ENCODE results near the gene SLC7A14. TPM values are rescaled to one million over a fixed set of nuclear protein-coding genes. Genes with fewer than 3 reads are reported as not detected.

SLC7A14 gene
- total RNA-seq, 1 donor from 2014 or later = 13.5 TPM

DNA sequence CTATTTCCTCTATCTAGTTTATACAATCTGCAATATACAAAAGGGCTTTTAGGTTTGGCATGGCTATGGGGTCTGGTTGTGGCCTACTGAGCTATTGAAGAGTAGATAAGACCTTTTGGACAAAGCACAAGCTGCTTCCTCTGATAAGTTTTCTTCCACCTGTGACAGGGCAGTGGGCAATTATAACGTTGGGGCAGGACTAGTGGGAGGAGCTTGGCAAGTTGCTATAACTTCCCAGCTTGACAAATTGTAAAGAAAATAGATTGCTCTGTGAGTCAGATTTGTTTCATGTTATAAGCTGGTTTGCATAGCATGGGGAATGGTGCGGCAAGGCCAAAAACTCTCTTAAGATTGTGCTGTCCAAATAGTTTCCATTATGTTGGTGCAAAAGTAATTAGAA is 64.9 kb downstream of the SLC7A14 start:
- Mint-ChIP-seq H3K36me3 (no peaks in the 10 kb centered on the region), H3K9me3 (no peaks in the 10 kb centered on the region), H3K27ac (no peak overlapping the region), H3K4me1 (ENCODE audit: unreplicated experiment) (peaks cover 22% of the 10 kb centered on the region), H3K27me3 (no peaks in the 10 kb centered on the region), H3K4me3 (no peak overlapping the region)
- no peak for DNase-seq (ENCODE audit: extremely low spot score, unreplicated experiment)
- TF ChIP-seq, protein P1, sequence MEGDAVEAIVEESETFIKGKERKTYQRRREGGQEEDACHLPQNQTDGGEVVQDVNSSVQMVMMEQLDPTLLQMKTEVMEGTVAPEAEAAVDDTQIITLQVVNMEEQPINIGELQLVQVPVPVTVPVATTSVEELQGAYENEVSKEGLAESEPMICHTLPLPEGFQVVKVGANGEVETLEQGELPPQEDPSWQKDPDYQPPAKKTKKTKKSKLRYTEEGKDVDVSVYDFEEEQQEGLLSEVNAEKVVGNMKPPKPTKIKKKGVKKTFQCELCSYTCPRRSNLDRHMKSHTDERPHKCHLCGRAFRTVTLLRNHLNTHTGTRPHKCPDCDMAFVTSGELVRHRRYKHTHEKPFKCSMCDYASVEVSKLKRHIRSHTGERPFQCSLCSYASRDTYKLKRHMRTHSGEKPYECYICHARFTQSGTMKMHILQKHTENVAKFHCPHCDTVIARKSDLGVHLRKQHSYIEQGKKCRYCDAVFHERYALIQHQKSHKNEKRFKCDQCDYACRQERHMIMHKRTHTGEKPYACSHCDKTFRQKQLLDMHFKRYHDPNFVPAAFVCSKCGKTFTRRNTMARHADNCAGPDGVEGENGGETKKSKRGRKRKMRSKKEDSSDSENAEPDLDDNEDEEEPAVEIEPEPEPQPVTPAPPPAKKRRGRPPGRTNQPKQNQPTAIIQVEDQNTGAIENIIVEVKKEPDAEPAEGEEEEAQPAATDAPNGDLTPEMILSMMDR (conservative IDR thresholded peaks at IDR 0.05) = no peak

DNA sequence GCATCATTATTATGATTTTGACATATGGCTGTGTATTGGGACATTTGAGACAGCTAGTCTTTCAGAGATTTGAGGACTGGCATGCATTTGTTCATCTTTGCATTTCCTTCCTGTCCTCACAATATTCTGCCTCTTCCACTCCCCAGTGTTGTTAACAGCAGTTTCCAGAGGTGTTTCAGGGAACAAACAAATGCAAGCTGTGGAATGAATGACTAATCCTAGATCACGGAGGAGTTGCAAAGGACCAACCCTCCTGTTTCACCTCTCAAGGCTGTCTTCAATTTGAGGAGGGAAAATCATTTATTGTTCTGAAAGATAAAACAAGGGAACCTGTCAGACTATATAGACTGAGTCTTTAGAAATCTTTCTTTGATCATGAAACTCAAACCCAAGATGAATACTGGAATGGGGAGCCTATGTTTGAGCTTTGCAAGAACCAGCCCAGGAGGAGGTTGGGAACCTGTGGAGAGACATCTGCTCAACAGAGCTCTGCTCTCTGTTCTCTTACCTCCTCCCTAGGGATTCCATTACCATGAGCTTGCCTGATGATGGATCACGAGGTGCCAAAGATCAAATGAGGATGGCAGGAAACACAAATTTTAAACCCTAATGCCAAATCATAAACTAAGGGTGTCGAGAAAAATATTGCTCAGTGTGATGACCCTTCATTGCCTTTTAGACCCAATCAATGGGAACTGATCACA is 68.5 kb downstream of the SLC7A14 start:
- Mint-ChIP-seq H3K36me3 (no peaks in the 10 kb centered on the region), H3K27ac (no peak overlapping the region), H3K4me1 (ENCODE audit: unreplicated experiment) (peaks cover 14% of the 10 kb centered on the region), H3K27me3 (no peaks in the 10 kb centered on the region), H3K4me3 (no peak overlapping the region), H3K9me3 (no peaks in the 10 kb centered on the region)
- TF ChIP-seq, protein P1 (conservative IDR thresholded peaks at IDR 0.05) = no peak
- DNase-seq (ENCODE audit: extremely low spot score, unreplicated experiment) = no peak

DNA sequence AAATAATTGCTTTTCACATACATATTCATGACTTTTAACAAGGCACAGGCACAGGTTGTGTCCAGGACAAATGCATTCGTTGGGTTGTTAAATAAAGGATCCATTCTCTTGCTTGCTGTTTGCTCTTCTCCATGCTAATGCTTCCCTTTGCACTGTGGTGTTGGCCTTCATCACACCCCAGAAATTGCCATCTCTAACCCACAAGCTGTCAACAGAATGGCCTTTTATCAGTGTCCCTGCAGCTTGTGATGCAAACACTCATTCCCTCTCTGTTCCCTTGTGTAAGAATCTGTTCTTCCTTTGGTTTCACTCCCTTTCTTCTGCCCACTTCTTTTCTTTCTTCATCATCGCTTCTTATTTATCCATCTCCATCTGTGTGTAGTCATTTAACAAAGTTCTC is 72.2 kb downstream of the SLC7A14 start:
- H3K9me3 Mint-ChIP-seq = no peaks in the 10 kb centered on the region
- H3K27me3 Mint-ChIP-seq = no peaks in the 10 kb centered on the region
- H3K4me1 Mint-ChIP-seq (ENCODE audit: unreplicated experiment) = peaks cover 12% of the 10 kb centered on the region
- no peak for DNase-seq (ENCODE audit: extremely low spot score, unreplicated experiment)
- TF ChIP-seq, protein P1 (conservative IDR thresholded peaks at IDR 0.05) = no peak
- H3K27ac Mint-ChIP-seq = no peak overlapping the region
- H3K36me3 Mint-ChIP-seq = no peaks in the 10 kb centered on the region
- H3K4me3 Mint-ChIP-seq = no peak overlapping the region

DNA sequence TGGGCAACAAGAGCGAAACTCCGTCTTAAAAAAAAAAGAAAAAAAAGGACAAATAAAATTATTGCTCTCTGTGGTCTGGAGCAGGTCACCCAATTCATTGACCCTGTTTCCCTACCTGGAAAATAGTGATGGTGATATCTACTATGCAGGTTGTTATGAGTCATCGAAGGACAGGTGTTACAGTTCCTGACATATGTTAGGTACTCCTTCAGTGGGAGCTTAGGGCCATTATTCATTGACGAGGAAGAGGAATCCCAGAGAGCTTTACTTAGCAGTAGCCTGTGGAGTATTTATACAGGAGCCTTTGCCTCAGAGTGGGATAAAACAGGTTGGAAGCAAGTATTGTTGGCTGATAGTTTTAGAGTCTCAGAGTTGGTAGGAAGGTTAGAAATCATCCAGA is 74.5 kb downstream of the SLC7A14 start:
- no peak for DNase-seq (ENCODE audit: extremely low spot score, unreplicated experiment)
- H3K9me3 Mint-ChIP-seq = no peaks in the 10 kb centered on the region
- TF ChIP-seq, protein P1 (conservative IDR thresholded peaks at IDR 0.05) = no peak
- peaks cover 16% of the 10 kb centered on the region for H3K4me1 Mint-ChIP-seq (ENCODE audit: unreplicated experiment)
- no peak overlapping the region for H3K4me3 Mint-ChIP-seq
- no peaks in the 10 kb centered on the region for H3K27me3 Mint-ChIP-seq
- no peak overlapping the region for H3K27ac Mint-ChIP-seq
- H3K36me3 Mint-ChIP-seq = peaks cover 4% of the 10 kb centered on the region

DNA sequence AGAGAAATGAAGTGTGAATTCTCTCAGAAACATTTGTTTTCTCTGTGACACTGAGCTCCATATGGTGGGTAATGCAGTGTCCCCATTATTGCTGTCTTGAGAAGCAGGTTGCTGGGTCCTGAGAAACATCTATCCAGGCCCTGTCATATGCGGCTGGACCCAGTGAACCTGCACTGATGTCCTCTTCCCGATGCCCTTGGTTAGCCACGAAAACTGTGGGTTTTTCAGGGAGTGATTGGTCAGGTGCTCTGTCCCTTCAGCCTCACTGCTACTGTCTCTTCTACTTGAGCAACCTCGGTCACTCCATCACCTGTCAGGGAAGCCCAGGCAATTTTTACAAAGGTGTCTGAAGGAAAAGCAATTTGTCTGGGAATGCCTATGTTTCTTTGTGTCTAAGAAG is 77.0 kb downstream of the SLC7A14 start:
- Mint-ChIP-seq H3K36me3 (peaks cover 4% of the 10 kb centered on the region), H3K4me1 (ENCODE audit: unreplicated experiment) (peaks cover 19% of the 10 kb centered on the region), H3K9me3 (no peaks in the 10 kb centered on the region), H3K27me3 (no peaks in the 10 kb centered on the region), H3K27ac (peak overlapping the region; percentile 31), H3K4me3 (no peak overlapping the region)
- TF ChIP-seq, protein P1 (conservative IDR thresholded peaks at IDR 0.05) = no peak
- DNase-seq (ENCODE audit: extremely low spot score, unreplicated experiment) = no peak

All from type B pancreatic cell (in vitro differentiated cells).